Smooth muscle cell (in vitro differentiated cells): ENCODE results near the gene COQ9. TPM values are rescaled to one million over a fixed set of nuclear protein-coding genes. Genes with fewer than 3 reads are reported as not detected.
"Not testable (repeated sequence)": the region's sequence is repeated elsewhere in the genome, so short reads cannot be mapped to it uniquely, and the experiment has no call there.

Source experiments
- DNase-seq: peaks from one replicate; lab custom pipeline; 2025; ENCODE audit not compliant: unreplicated experiment; lab: John Stamatoyannopoulos, UW
- H2AFZ ChIP-seq: fragments of 200-600 bp; sonication (generic); 2 replicates; pipeline ENCODE4 v1.6.0; 2016; ENCODE audit warnings: antibody characterized with exemption, low read depth, mild to moderate bottlenecking
- H3F3A ChIP-seq: fragments of 200-600 bp; sonication (generic); 2 replicates; pipeline ENCODE4 v1.6.0; 2017; ENCODE audit warnings: antibody characterized with exemption, low read depth
- H3K27ac ChIP-seq: fragments of 200-600 bp; sonication (generic); 2 replicates; pipeline ENCODE4 v1.5.1; 2016; ENCODE audit warnings: low read depth, mild to moderate bottlenecking
- H3K27me3 ChIP-seq: fragments of 200-600 bp; sonication (generic); 2 replicates; pipeline ENCODE4 v1.6.1; 2016; ENCODE audit warnings: low read depth, mild to moderate bottlenecking
- H3K36me3 ChIP-seq: fragments of 200-600 bp; sonication (generic); 2 replicates; pipeline ENCODE4 v1.5.1; 2016; ENCODE audit warnings: low read depth
- H3K4me1 ChIP-seq: fragments of 200-600 bp; sonication (generic); 2 replicates; pipeline ENCODE4 v1.5.1; 2016; ENCODE audit warnings: low read depth
- H3K4me2 ChIP-seq: fragments of 200-600 bp; sonication (generic); 2 replicates; pipeline ENCODE4 v1.6.0; 2016; ENCODE audit warnings: mild to moderate bottlenecking
- H3K4me3 ChIP-seq: fragments of 200-600 bp; sonication (generic); 2 replicates; pipeline ENCODE4 v1.5.1; 2016; ENCODE audit warnings: mild to moderate bottlenecking
- H3K79me2 ChIP-seq: fragments of 200-600 bp; sonication (generic); 2 replicates; pipeline ENCODE4 v1.6.0; 2016; ENCODE audit warnings: low read depth, mild to moderate bottlenecking
- H3K9ac ChIP-seq: fragments of 200-600 bp; sonication (generic); 2 replicates; pipeline ENCODE4 v1.6.0; 2016; ENCODE audit warnings: low read depth
- H3K9me3 ChIP-seq: fragments of 200-600 bp; sonication (generic); replicated peaks from 2 replicates; pipeline ENCODE4 v1.5.1; 2016; ENCODE audit warnings: low read depth
- H4K20me1 ChIP-seq: fragments of 200-600 bp; sonication (generic); 2 replicates; pipeline ENCODE4 v1.6.0; 2016; ENCODE audit warnings: low read depth
- WGBS: methylation state at CpG from one replicate; pipeline ENCODE4 v1.1.7; 2016; ENCODE audit warnings: low lambda C conversion rate; 5-methylcytosine and 5-hydroxymethylcytosine counted together
- polyA plus RNA-seq: library from polyadenylated mRNA; unstranded; fragments of >200 nt; fragmentation: Nextera tagmentation; extraction: Ambion mirVana; gene quantifications from 2 replicates; pipeline ENCODE4 v1.2.1, GENCODE V29; 2016
- total RNA-seq: library from RNA; depleted of rRNA; stranded (reverse); fragments of >200 nt; gene quantifications from 2 replicates; pipeline ENCODE4 v1.2.3, GENCODE V29; 2014
- TF ChIP-seq, protein P1 (sequence below): fragments of 200-600 bp; sonication (generic); IDR thresholded peaks from 2 replicates; pipeline ENCODE4 v1.5.1; 2017; ENCODE audit warnings: borderline replicate concordance, mild to moderate bottlenecking, antibody characterized with exemption; ENCODE audit not compliant: insufficient read depth, poor library complexity, severe bottlenecking

Gene COQ9
- total and polyA plus RNA-seq, 2 experiments from 2014 or later = 34.7 to 62.1 TPM

DNA sequence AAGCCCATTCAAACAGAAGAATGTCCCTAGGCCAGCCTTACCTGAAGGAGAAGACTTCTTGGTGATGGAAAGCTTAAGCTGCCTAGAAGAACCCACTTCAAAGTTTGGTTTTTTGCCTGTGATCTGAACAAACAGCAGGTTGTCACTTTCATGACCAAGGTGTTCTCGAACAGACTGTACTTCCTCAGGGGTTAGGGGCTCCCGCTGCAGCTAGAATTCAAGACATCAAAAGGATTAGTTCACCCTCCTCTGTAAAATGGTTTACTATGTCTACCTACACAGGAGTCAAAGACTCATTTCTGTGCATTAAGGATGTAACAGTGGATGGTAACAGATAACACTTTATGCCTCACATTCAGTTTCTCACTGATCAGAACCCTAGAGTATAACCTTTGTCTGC lies 13.3 kb upstream of the COQ9 start:
- no peak overlapping the region for H2AFZ ChIP-seq
- no peaks in the 10 kb centered on the region for H3K4me1 ChIP-seq
- no peaks in the 10 kb centered on the region for H3K9me3 ChIP-seq
- no peaks in the 10 kb centered on the region for H3K79me2 ChIP-seq
- DNase-seq = no peak
- H3F3A ChIP-seq = no peaks in the 10 kb centered on the region
- H3K27ac ChIP-seq = no peak overlapping the region
- 97% methylated on average over 2 of the region's 2 CpGs for WGBS
- no peak overlapping the region for H3K4me2 ChIP-seq
- H3K4me3 ChIP-seq = no peak overlapping the region
- peaks cover 6% of the 10 kb centered on the region for H4K20me1 ChIP-seq
- H3K36me3 ChIP-seq = peaks cover 29% of the 10 kb centered on the region
- TF ChIP-seq, protein P1, sequence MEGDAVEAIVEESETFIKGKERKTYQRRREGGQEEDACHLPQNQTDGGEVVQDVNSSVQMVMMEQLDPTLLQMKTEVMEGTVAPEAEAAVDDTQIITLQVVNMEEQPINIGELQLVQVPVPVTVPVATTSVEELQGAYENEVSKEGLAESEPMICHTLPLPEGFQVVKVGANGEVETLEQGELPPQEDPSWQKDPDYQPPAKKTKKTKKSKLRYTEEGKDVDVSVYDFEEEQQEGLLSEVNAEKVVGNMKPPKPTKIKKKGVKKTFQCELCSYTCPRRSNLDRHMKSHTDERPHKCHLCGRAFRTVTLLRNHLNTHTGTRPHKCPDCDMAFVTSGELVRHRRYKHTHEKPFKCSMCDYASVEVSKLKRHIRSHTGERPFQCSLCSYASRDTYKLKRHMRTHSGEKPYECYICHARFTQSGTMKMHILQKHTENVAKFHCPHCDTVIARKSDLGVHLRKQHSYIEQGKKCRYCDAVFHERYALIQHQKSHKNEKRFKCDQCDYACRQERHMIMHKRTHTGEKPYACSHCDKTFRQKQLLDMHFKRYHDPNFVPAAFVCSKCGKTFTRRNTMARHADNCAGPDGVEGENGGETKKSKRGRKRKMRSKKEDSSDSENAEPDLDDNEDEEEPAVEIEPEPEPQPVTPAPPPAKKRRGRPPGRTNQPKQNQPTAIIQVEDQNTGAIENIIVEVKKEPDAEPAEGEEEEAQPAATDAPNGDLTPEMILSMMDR = no peak
- H3K9ac ChIP-seq = no peak overlapping the region
- no peaks in the 10 kb centered on the region for H3K27me3 ChIP-seq

DNA sequence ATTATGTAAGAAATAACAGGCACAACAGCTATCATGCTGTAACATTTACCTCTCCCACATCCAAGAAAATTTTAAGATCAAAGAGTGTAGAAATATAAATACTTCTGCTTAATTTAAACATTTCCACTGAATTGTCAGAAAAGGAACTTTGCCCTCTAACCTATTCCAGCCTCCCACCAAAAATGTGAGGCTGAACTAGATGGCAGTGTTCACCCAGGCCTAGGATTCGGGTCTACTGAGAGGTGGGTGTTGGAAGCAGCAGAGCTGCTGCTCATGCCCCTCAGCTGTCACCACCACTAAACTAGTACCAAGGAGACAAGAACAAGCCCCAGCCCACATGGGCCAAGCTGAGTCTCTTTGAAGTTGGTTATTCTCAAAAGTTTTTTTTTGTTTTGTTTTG lies 11.4 kb upstream of the COQ9 start:
- no peak for DNase-seq
- Histone ChIP-seq H3K4me1 (no peaks in the 10 kb centered on the region), H3K27ac (no peak overlapping the region), H3K36me3 (peaks cover 30% of the 10 kb centered on the region), H4K20me1 (peaks cover 6% of the 10 kb centered on the region), H3K4me3 (no peak overlapping the region), H3F3A (no peaks in the 10 kb centered on the region), H3K27me3 (no peaks in the 10 kb centered on the region), H3K9me3 (no peaks in the 10 kb centered on the region), H3K79me2 (no peaks in the 10 kb centered on the region), H3K9ac (no peak overlapping the region), H2AFZ (no peak overlapping the region), H3K4me2 (no peak overlapping the region)
- TF ChIP-seq, protein P1 = no peak
- WGBS = 100% methylated on average over 1 of the region's 1 CpG

DNA sequence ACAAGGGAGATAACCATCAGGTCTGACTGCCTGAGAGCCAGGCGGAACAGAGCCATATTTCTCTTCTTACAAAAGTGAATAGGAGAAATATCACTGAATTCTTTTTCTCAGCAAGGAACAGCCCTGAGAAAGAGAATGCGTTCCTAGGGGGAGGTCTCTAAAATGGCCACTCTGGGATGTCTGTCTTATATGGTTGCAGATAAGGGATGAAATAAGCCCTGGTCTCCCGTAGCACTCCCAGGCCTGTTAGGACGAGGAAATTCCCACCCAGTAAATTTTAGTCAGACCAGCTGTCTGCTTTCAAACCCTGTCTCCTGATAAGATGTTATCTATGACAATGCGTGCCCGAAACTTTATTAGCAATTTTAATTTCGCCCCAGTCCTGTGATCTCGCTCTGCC lies 7.3 kb upstream of the COQ9 start:
- Histone ChIP-seq H3K79me2 (peaks cover 39% of the 10 kb centered on the region), H3K36me3 (peaks cover 11% of the 10 kb centered on the region)
- H3K4me2 ChIP-seq, DNase-seq, H3F3A ChIP-seq, H3K4me3 ChIP-seq, H4K20me1 ChIP-seq, H3K27ac ChIP-seq, H3K9ac ChIP-seq, H3K9me3 ChIP-seq, H2AFZ ChIP-seq, H3K4me1 ChIP-seq, H3K27me3 ChIP-seq: not testable (repeated sequence)
- 86% methylated on average over 8 of the region's 8 CpGs for WGBS

DNA sequence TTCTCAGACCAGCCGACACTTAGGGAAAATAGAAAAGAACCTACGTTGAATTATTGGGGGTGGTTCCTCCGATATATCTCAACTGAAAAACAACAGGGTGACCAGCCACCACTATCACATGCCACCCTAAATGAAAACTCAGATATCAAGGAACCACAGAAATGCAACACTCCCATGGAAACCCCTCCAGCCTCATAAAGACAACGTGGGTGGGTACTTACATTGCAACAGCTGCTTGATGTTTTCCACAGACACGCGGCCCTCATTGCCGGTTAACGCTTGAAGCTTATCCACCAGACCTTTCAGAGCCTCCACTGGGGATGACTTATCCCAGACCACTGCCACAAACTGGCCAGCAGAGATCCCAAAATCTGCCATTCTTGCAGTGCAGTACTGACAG lies 6.7 kb upstream of the COQ9 start:
- H3K4me1 ChIP-seq, H3F3A ChIP-seq, H4K20me1 ChIP-seq, H3K4me2 ChIP-seq, H3K27me3 ChIP-seq, H2AFZ ChIP-seq, H3K36me3 ChIP-seq, H3K9me3 ChIP-seq, H3K9ac ChIP-seq, DNase-seq, H3K27ac ChIP-seq, H3K4me3 ChIP-seq: not testable (repeated sequence)
- H3K79me2 ChIP-seq = peaks cover 45% of the 10 kb centered on the region
- WGBS = 96% methylated on average over 8 of the region's 8 CpGs

DNA sequence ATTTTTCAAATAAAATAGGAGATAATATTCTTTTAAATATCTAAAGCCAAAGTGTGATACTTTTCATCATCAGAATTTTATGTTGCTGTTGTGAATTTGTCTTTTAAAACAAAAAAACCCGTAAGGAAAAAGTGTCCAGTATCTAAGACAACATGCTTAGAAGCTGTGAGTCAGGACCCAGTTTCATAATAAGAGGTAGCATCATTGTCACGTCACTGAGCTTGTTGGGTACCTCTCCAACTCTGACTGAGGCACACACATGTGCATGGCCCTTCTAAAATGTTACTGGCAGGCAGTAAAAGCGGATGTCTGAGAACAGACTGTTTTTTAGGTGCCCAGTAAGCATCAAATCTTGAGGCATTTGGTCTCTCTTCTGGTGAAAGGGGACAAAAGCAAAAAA lies 2.6 kb upstream of the COQ9 start:
- no peak for DNase-seq
- Histone ChIP-seq H3K36me3 (peaks cover 7% of the 10 kb centered on the region), H4K20me1 (no peaks in the 10 kb centered on the region), H3K9me3 (no peaks in the 10 kb centered on the region), H3K79me2 (peaks cover 78% of the 10 kb centered on the region), H3K9ac (no peak overlapping the region), H3K4me3 (no peak overlapping the region), H3K27ac (no peak overlapping the region), H3K4me1 (peaks cover 8% of the 10 kb centered on the region), H3F3A (no peaks in the 10 kb centered on the region), H3K27me3 (no peaks in the 10 kb centered on the region), H2AFZ (no peak overlapping the region), H3K4me2 (no peak overlapping the region)
- 93% methylated on average over 3 of the region's 3 CpGs for WGBS
- TF ChIP-seq, protein P1 = no peak
